ENCODE measurements around the gene ZNF860. TPM values are rescaled to one million over a fixed set of nuclear protein-coding genes. Genes with fewer than 3 reads are reported as not detected.

The ZNF860 gene
- not detected for total RNA-seq

DNA sequence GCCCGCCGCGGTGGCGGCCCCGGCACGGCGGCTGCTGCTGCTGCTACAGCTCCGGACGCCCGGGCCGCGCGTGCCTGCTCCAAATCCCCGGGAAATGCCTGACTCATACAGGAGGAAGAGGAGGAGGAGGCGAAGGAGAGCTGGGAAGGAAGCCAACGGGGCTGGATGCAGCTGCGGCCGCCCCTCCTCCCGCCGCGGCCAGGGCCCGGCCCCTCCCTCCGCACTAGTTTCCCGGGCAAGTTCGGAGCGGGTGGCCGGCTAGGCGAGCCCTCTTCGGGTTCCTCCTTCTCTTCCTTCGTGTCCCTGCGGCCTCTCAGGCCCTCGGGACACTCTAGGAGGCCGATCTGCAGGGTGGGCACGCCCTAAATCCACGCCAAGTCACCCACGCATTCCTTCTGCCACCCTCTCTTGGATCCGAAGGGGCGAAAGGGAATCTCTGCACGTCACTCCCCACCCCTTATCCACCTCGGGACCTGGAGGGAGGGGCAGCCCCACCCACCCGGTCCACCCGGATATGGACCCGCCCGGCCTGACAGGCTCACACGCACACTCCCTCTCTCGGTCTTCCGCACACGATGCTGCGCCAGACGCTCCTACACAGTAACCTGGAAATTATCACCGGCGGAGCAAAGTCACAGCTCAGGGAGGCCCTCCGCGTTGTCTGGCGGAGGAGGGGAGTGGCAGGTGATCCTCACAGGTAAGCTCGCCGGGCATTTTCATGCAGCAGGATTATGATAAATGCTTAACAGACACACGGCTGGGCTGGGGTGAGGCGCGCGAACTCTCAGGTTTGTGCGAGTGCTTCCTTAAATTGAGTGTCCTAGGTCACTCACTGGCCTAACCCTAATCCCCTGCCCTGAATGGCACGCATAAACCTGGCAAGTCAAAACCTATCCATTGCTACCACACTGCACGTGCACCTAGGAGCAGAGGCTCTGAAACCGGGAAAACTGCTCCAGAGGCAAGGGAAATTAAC, at the start of gene ZNF860, which contains the start of gene OSBPL10:
ZNF860 (plus strand) TSS at position 545 of the 976 bp plus-strand sequence. CDS start 7,330 bp downstream, outside the sequence.
OSBPL10 (minus strand) TSS at position 57 of the 976 bp plus-strand sequence. CDS start 83 bp downstream, outside the sequence.
- Mint-ChIP-seq H3K4me3 (peak within 1 kb of the TSS; percentile 75), H3K9me3 (ENCODE audit: insufficient read depth) (no peaks in the 10 kb centered on the region), H3K4me1 (ENCODE audit: low read depth) (peaks cover 15% of the 10 kb centered on the region), H3K27ac (no peak within 1 kb of the TSS), H3K27me3 (ENCODE audit: low read depth) (peaks cover 55% of the 10 kb centered on the region), H3K36me3 (ENCODE audit: low read depth) (no peaks in the 10 kb centered on the region)
- DNase-seq (peak; percentile 27), ATAC-seq (peak; percentile 50)
- POLR2A ChIA-PET, result no interaction called here
- CTCF ChIA-PET, result interaction anchor here (0.8 kb wide), 1 partner anchor 163 kb away, joined by 4 read pairs; no protein-coding TSS in a partner anchor

DNA sequence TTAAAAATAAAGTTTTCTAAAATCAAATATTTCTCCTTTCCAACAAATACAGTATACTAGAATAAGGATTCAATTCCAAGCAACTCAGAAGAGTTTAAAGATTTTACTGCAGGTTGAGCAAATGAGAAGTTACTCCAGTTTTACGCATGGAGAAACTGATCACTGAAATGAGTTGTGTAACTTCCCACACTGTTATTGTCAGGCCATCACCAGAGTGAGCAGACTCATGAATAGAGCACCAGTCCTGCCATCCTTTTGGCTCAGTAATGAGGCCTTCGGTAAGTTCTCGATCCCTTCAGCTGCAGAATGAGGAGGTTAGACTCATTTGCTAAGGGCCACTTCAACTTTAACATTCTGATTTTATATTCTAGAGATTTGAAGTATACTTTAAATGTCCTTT, 48.6 kb upstream of the ZNF860 start:
- CTCF ChIA-PET, result no interaction called here
- Mint-ChIP-seq H3K4me3 (no peak overlapping the region), H3K27me3 (ENCODE audit: low read depth) (no peaks in the 10 kb centered on the region), H3K27ac (no peak overlapping the region), H3K4me1 (ENCODE audit: low read depth) (peaks cover 6% of the 10 kb centered on the region), H3K36me3 (ENCODE audit: low read depth) (no peaks in the 10 kb centered on the region), H3K9me3 (ENCODE audit: insufficient read depth) (no peaks in the 10 kb centered on the region)
- DNase-seq, result no peak
- ATAC-seq, result no peak
- POLR2A ChIA-PET, result no interaction called here

DNA sequence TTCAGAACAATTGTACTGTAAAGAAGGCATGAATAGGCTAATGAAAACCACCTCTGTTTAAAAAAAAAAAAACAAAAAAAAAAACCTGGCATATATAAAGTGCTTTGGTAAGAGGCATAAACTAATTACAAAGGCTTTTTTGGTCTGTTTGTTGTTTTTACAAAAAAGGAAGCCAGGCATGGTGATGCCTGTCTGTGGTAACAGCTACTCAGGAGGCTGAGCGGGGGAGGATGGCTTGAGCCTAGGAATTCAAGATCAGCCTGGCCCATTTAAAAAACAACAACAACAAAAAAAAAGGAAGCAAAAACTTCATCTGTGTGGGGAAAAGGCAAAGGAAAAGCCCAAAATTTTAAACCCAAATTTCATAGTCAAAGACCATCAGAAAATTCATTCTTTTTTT, 47.5 kb upstream of the ZNF860 start:
- DNase-seq (no peak), ATAC-seq (no peak)
- no peak overlapping the region for H3K4me3 Mint-ChIP-seq
- H3K27ac Mint-ChIP-seq, result no peak overlapping the region
- ChIA-PET CTCF (no interaction called here), POLR2A (no interaction called here)
- no peaks in the 10 kb centered on the region for H3K36me3 Mint-ChIP-seq (ENCODE audit: low read depth)
- no peaks in the 10 kb centered on the region for H3K27me3 Mint-ChIP-seq (ENCODE audit: low read depth)
- H3K9me3 Mint-ChIP-seq (ENCODE audit: insufficient read depth), result no peaks in the 10 kb centered on the region
- H3K4me1 Mint-ChIP-seq (ENCODE audit: low read depth), result peaks cover 6% of the 10 kb centered on the region

DNA sequence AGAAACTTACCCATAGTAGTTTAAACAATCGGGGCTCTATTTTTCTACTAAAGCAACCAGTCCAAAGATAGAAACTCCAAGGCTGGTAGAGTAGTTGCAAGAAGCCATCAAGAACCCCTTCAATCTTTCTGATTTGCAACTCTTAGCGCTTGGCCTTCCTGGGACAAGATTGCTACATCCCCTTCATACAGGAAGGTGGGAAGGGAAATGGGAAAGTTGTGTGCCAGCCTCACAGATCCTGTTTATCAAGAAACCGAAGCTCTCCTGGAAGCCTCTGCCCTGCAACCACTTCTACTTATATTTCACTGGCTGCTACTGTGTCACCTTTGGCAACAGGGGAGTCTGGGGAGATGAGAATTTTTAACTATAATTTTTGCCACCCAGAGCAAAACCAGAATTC, 46.7 kb upstream of the ZNF860 start:
- CTCF ChIA-PET, result no interaction called here
- POLR2A ChIA-PET, result no interaction called here

DNA sequence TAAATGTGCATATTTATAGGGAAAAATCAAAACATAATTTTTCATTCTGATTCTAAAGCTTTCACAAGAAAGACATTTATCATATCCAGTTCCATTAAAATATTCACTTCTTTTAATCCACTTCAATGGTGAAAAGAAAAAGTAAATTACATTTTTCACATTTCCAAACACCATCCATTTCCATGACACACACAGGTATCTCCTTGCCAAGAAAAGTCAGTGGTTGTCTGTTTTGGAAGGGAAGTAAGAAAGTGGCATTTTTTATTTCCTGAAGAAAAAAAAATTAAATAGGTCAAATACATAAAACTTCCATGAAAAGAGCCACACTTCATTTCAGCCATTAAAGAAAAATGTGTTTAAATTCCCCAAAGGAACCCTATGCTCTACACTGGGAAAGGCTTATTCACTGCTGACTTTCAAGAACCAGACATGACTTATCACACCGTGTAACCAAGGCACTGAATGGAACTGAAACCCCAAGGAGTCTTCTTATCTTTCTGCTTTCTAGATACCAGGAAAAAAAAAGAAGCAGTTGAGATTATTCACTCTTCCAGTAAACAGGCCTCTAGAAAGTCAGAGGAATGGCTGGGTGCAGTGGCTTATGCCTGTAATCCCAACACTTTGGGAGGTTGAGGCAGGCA, 45.0 kb upstream of the ZNF860 start:
- ATAC-seq (no peak), DNase-seq (no peak)
- Mint-ChIP-seq H3K27ac (no peak overlapping the region), H3K4me3 (no peak overlapping the region), H3K36me3 (ENCODE audit: low read depth) (no peaks in the 10 kb centered on the region), H3K27me3 (ENCODE audit: low read depth) (no peaks in the 10 kb centered on the region), H3K9me3 (ENCODE audit: insufficient read depth) (no peaks in the 10 kb centered on the region), H3K4me1 (ENCODE audit: low read depth) (peaks cover 2% of the 10 kb centered on the region)
- CTCF ChIA-PET, result no interaction called here
- POLR2A ChIA-PET, result no interaction called here

More for the DNA sequence above, 46.7 kb upstream of the ZNF860 start:
- Mint-ChIP-seq H3K27ac (no peak overlapping the region), H3K4me3 (no peak overlapping the region), H3K4me1 (ENCODE audit: low read depth) (peaks cover 6% of the 10 kb centered on the region), H3K27me3 (ENCODE audit: low read depth) (no peaks in the 10 kb centered on the region), H3K9me3 (ENCODE audit: insufficient read depth) (no peaks in the 10 kb centered on the region), H3K36me3 (ENCODE audit: low read depth) (no peaks in the 10 kb centered on the region)
- DNase-seq (no peak), ATAC-seq (no peak)

DNA sequence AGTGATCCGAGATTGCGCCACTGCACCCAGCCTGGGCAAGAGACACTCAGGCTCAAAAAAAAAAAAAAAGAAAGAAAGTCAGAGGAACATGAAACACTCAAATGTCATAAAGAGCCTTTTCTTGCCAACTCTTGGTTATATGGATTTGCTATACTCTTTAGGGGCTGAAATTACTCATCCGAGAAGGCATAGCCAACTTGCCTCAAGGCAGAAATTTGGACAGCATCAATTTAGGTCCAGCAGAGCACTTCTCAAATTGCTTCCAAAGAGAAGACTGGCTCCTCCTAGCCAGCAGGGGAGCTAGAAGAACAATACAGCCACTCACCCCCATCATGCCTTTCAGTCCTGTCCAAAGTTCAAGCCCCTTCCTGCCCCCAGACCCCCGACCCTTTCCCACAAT, 44.3 kb upstream of the ZNF860 start:
- Mint-ChIP-seq H3K36me3 (ENCODE audit: low read depth) (no peaks in the 10 kb centered on the region), H3K4me3 (no peak overlapping the region), H3K27me3 (ENCODE audit: low read depth) (no peaks in the 10 kb centered on the region), H3K9me3 (ENCODE audit: insufficient read depth) (no peaks in the 10 kb centered on the region), H3K4me1 (ENCODE audit: low read depth) (peaks cover 2% of the 10 kb centered on the region), H3K27ac (no peak overlapping the region)
- DNase-seq (no peak), ATAC-seq (no peak)
- ChIA-PET POLR2A (no interaction called here), CTCF (no interaction called here)

DNA sequence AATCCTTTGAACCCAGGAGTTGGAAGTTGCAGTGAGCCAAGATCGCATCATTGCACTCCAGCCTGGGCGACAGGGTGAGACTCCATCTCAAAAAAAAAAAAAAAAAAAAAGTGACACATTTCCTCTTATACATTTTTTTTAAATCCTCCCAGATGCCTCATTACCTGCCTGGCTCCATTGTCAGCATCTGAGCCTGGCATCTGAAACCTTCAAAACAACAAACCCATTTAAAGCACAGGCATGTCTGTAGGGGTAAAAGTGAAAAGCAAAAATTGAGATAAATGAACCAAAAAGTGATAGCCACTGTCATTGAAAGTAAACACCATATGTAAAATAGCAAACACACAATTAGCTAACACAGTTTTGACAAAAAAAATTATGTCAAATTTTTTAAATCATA, 39.1 kb upstream of the ZNF860 start:
- DNase-seq, result no peak
- H3K27ac Mint-ChIP-seq, result no peak overlapping the region
- no peaks in the 10 kb centered on the region for H3K36me3 Mint-ChIP-seq (ENCODE audit: low read depth)
- ChIA-PET POLR2A (no interaction called here), CTCF (no interaction called here)
- H3K27me3 Mint-ChIP-seq (ENCODE audit: low read depth), result peaks cover 2% of the 10 kb centered on the region
- ATAC-seq, result no peak
- no peaks in the 10 kb centered on the region for H3K4me1 Mint-ChIP-seq (ENCODE audit: low read depth)
- H3K9me3 Mint-ChIP-seq (ENCODE audit: insufficient read depth), result no peaks in the 10 kb centered on the region
- no peak overlapping the region for H3K4me3 Mint-ChIP-seq

DNA sequence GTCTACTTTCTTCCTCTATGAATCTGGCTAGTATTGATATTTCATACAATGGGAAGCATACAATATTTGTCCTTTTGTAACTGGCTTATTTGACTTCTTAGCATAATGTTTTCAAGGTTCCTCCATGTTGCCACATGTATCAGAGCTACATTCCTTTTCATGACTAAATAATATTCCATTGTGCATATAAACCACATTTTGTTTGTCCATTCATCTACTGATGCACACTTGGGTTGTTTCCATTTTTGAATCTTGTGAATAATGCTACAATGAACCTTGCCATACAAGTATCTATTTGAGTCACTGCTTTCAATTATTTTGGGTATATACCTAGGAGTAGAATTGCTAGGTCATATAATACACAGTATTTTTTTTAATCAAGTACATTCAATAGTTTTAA, 38.5 kb upstream of the ZNF860 start:
- CTCF ChIA-PET, result no interaction called here
- H3K27ac Mint-ChIP-seq, result no peak overlapping the region
- DNase-seq, result no peak

DNA sequence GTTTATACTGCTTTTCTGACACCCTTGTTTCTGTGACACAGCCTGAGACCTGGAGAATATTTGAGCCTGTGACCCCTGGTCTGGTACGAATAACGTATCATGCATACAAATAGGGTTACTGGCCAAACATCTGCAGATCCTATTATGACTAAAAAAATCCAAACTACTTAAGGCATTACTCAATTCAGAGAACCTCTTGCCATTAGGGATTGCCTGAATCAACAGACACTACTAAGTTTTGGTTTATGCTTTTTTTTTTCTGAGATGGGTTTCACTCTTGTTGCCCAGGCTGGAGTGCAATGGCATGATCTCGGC, 35.9 kb upstream of the ZNF860 start:
- Mint-ChIP-seq H3K27me3 (ENCODE audit: low read depth) (peaks cover 9% of the 10 kb centered on the region), H3K9me3 (ENCODE audit: insufficient read depth) (no peaks in the 10 kb centered on the region), H3K4me1 (ENCODE audit: low read depth) (no peaks in the 10 kb centered on the region), H3K27ac (no peak overlapping the region), H3K4me3 (no peak overlapping the region), H3K36me3 (ENCODE audit: low read depth) (no peaks in the 10 kb centered on the region)
- POLR2A ChIA-PET, result no interaction called here
- CTCF ChIA-PET, result no interaction called here
- no peak for DNase-seq
- no peak for ATAC-seq

More for the DNA sequence above, 38.5 kb upstream of the ZNF860 start:
- Mint-ChIP-seq H3K36me3 (ENCODE audit: low read depth) (no peaks in the 10 kb centered on the region), H3K4me1 (ENCODE audit: low read depth) (no peaks in the 10 kb centered on the region), H3K9me3 (ENCODE audit: insufficient read depth) (no peaks in the 10 kb centered on the region), H3K27me3 (ENCODE audit: low read depth) (peaks cover 2% of the 10 kb centered on the region), H3K4me3 (no peak overlapping the region)
- no peak for ATAC-seq
- POLR2A ChIA-PET, result no interaction called here

DNA sequence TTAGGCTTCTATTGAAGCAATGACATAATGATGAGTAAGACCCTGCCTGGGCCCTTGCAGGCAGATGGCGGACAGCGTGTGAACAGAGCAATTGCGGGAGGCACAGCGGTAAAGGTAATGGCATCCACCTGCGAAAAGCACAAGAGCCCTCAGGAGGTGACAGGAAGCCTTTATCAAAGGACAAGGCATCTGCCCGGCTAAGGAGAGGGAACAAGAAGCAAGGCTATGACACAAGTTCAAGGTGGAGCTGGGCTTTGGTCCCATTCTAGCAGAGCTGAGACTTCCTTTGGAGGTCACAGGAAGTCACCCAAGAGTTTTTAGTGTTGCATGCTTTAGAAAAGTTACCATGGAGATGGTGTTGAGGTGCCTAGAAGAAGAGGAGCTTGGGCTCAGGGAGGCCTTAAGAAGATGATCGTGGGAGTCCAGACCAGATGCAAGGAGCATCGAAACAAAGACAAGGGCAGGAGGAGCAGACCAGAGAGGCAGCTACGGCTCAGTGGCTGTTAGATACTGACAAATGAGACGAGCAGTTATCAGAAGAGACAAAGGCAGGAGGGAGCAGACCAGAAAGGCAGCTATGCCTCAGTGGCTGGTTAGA, 35.0 kb upstream of the ZNF860 start:
- DNase-seq (no peak), ATAC-seq (no peak)
- CTCF ChIA-PET, result no interaction called here
- Mint-ChIP-seq H3K27ac (no peak overlapping the region), H3K27me3 (ENCODE audit: low read depth) (peaks cover 12% of the 10 kb centered on the region), H3K4me1 (ENCODE audit: low read depth) (no peaks in the 10 kb centered on the region), H3K36me3 (ENCODE audit: low read depth) (no peaks in the 10 kb centered on the region), H3K4me3 (no peak overlapping the region), H3K9me3 (ENCODE audit: insufficient read depth) (no peaks in the 10 kb centered on the region)
- POLR2A ChIA-PET, result no interaction called here

DNA sequence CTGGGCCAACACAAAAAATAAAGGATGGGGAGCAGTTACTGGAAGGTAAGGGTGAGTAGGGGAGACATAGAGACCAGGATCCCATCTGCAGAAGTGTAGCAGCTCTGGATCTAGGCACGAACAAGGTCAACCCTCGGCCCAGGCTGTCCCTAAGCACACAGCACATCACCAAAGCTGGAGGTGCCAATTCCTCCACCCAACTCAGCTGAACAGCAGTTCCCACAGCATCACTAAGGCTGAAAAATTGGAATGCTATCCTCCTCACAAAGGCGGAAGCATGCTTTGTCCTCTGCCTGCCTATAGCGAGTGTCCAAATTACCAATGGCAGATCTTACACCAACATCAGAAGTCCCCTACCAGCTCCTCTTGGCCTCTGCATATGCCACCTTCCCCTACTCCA, 34.4 kb upstream of the ZNF860 start:
- H3K36me3 Mint-ChIP-seq (ENCODE audit: low read depth), result no peaks in the 10 kb centered on the region
- no peaks in the 10 kb centered on the region for H3K4me1 Mint-ChIP-seq (ENCODE audit: low read depth)
- H3K27me3 Mint-ChIP-seq (ENCODE audit: low read depth), result peaks cover 12% of the 10 kb centered on the region
- no peak overlapping the region for H3K4me3 Mint-ChIP-seq
- no peak overlapping the region for H3K27ac Mint-ChIP-seq
- ATAC-seq (no peak), DNase-seq (no peak)
- H3K9me3 Mint-ChIP-seq (ENCODE audit: insufficient read depth), result no peaks in the 10 kb centered on the region
- POLR2A ChIA-PET, result no interaction called here
- CTCF ChIA-PET, result no interaction called here

DNA sequence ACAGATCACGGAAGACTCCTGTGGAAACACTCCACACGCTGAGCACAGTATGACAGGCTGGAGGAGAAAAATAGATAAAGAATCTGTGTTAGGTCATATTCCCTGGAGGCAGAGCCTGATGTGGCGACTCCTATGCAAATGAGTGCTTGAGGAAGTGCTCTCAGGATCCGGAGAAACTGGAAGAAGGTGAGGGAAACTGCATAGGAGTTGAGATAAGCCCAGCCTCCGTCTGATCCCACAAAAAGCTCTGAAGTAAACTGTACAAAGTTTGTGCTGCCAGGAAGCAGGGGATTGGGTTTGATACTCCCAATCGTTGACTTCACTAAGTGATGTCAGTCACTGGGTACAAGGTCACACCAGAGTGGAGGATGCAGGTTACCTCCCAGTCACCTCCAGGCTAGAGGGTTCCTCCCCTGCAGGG, 33.9 kb upstream of the ZNF860 start:
- DNase-seq, result no peak
- Mint-ChIP-seq H3K36me3 (ENCODE audit: low read depth) (no peaks in the 10 kb centered on the region), H3K4me1 (ENCODE audit: low read depth) (no peaks in the 10 kb centered on the region), H3K27ac (no peak overlapping the region), H3K9me3 (ENCODE audit: insufficient read depth) (no peaks in the 10 kb centered on the region), H3K4me3 (no peak overlapping the region), H3K27me3 (ENCODE audit: low read depth) (peaks cover 12% of the 10 kb centered on the region)
- no peak for ATAC-seq
- CTCF ChIA-PET, result no interaction called here
- POLR2A ChIA-PET, result no interaction called here

Measured in activated CD8-positive, alpha-beta T cell treated with anti-CD3 and anti-CD28 coated beads, Interleukin-2, amount 10 ng/mL, durations not matched to agents 7 days and 5 days (primary cell).